ENCODE measurements around the gene COX10.

COX10 gene

GRCh38 chr17:14072881-14073280 is 3.6 kb downstream of the COX10 start:
- DNase-seq (ENCODE audit: low spot score) (no peak), ATAC-seq (ENCODE audit: low read depth) (no peak)
- Histone ChIP-seq H3K4me3 (ENCODE audit: severe bottlenecking) (no peak overlapping the region), H3K27ac (ENCODE audit: poor library complexity, severe bottlenecking) (no peak overlapping the region), H3K9me3 (ENCODE audit: severe bottlenecking) (no peaks in the 10 kb centered on the region), H3K27me3 (ENCODE audit: insufficient read depth, poor library complexity, severe bottlenecking) (no peaks in the 10 kb centered on the region), H3K36me3 (ENCODE audit: low read depth) (peaks cover 33% of the 10 kb centered on the region), H3K4me1 (ENCODE audit: insufficient read depth, poor library complexity, severe bottlenecking) (peaks cover 8% of the 10 kb centered on the region)
- no peak for TF ChIP-seq CTCF (IDR thresholded peaks at IDR 0.05; ENCODE audit: poor library complexity, severe bottlenecking)

GRCh38 chr17:14078027-14078426 is 8.7 kb downstream of the COX10 start:
- H3K27ac ChIP-seq (ENCODE audit: poor library complexity, severe bottlenecking): no peak overlapping the region
- no peaks in the 10 kb centered on the region for H3K4me1 ChIP-seq (ENCODE audit: insufficient read depth, poor library complexity, severe bottlenecking)
- no peaks in the 10 kb centered on the region for H3K9me3 ChIP-seq (ENCODE audit: severe bottlenecking)
- no peak overlapping the region for H3K4me3 ChIP-seq (ENCODE audit: severe bottlenecking)
- DNase-seq (ENCODE audit: low spot score) (no peak), ATAC-seq (ENCODE audit: low read depth) (no peak)
- peaks cover 49% of the 10 kb centered on the region for H3K36me3 ChIP-seq (ENCODE audit: low read depth)
- TF ChIP-seq CTCF (IDR thresholded peaks at IDR 0.05; ENCODE audit: poor library complexity, severe bottlenecking): no peak
- H3K27me3 ChIP-seq (ENCODE audit: insufficient read depth, poor library complexity, severe bottlenecking): no peaks in the 10 kb centered on the region

GRCh38 chr17:14080847-14081251 is 11.5 kb downstream of the COX10 start:
- H3K27me3 ChIP-seq (ENCODE audit: insufficient read depth, poor library complexity, severe bottlenecking): no peaks in the 10 kb centered on the region
- ATAC-seq (ENCODE audit: low read depth): no peak
- no peaks in the 10 kb centered on the region for H3K4me1 ChIP-seq (ENCODE audit: insufficient read depth, poor library complexity, severe bottlenecking)
- no peaks in the 10 kb centered on the region for H3K9me3 ChIP-seq (ENCODE audit: severe bottlenecking)
- H3K36me3 ChIP-seq (ENCODE audit: low read depth): peaks cover 32% of the 10 kb centered on the region
- no peak for DNase-seq (ENCODE audit: low spot score)
- H3K27ac ChIP-seq (ENCODE audit: poor library complexity, severe bottlenecking): no peak overlapping the region
- no peak overlapping the region for H3K4me3 ChIP-seq (ENCODE audit: severe bottlenecking)
- no peak for TF ChIP-seq CTCF (IDR thresholded peaks at IDR 0.05; ENCODE audit: poor library complexity, severe bottlenecking)

GRCh38 chr17:14082848-14083247 is 13.5 kb downstream of the COX10 start:
- no peaks in the 10 kb centered on the region for H3K27me3 ChIP-seq (ENCODE audit: insufficient read depth, poor library complexity, severe bottlenecking)
- ATAC-seq (ENCODE audit: low read depth): no peak
- no peaks in the 10 kb centered on the region for H3K9me3 ChIP-seq (ENCODE audit: severe bottlenecking)
- H3K4me1 ChIP-seq (ENCODE audit: insufficient read depth, poor library complexity, severe bottlenecking): no peaks in the 10 kb centered on the region
- no peak overlapping the region for H3K4me3 ChIP-seq (ENCODE audit: severe bottlenecking)
- no peak for DNase-seq (ENCODE audit: low spot score)
- no peak overlapping the region for H3K27ac ChIP-seq (ENCODE audit: poor library complexity, severe bottlenecking)
- peaks cover 15% of the 10 kb centered on the region for H3K36me3 ChIP-seq (ENCODE audit: low read depth)
- TF ChIP-seq CTCF (IDR thresholded peaks at IDR 0.05; ENCODE audit: poor library complexity, severe bottlenecking): no peak

- H3K36me3 ChIP-seq (ENCODE audit: low read depth): peaks cover 5% of the 10 kb centered on the region; the same call in 1 of the 2 replicates
- no peak overlapping the region for H3K27ac ChIP-seq (ENCODE audit: poor library complexity, severe bottlenecking)
- no peak overlapping the region for H3K4me3 ChIP-seq (ENCODE audit: severe bottlenecking)
These were observed 15.7 kb downstream of the COX10 start for GRCh38 chr17:14084955-14085354.

More at GRCh38 chr17:14084955-14085354, 15.7 kb downstream of the COX10 start:
- no peak for TF ChIP-seq CTCF (IDR thresholded peaks at IDR 0.05; ENCODE audit: poor library complexity, severe bottlenecking)
- ATAC-seq (ENCODE audit: low read depth) (no peak), DNase-seq (ENCODE audit: low spot score) (no peak)
- H3K27me3 ChIP-seq (ENCODE audit: insufficient read depth, poor library complexity, severe bottlenecking): no peaks in the 10 kb centered on the region
- no peaks in the 10 kb centered on the region for H3K4me1 ChIP-seq (ENCODE audit: insufficient read depth, poor library complexity, severe bottlenecking)
- H3K9me3 ChIP-seq (ENCODE audit: severe bottlenecking): no peaks in the 10 kb centered on the region

Measured in RWPE2 (cell line).